ENCODE measurements around the gene CCDC3. TPM values are rescaled to one million over a fixed set of nuclear protein-coding genes. Genes with fewer than 3 reads are reported as not detected.

CCDC3 gene
- polyA plus RNA-seq, 2 of the 4 experiments (the other 2 are of a cell fraction) = 0.58 to 0.94 TPM

DNA sequence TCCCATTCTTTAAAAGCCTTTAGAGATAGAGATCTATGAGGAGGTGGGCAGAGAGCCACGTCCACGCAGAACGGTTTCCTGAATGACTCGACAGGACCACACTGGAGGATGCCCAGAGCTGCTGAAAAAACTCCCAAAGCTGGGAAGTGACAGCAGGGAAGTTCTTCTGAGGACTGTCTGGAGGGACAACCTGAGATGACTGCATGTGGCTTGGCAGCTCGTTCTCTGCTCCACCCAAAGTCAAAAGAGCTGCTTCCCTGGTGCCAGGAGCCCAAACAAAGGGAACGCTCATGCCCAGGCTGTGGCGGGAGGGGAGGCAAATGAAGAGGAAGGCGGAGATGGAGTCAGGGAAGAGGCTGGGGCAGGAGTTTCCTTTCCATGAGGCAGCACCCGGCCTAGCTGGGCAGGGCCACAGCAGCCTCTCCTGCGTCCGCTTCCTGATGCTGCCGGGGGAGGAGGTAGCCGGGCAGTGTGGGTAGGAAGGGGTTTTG is 95.4 kb downstream of the CCDC3 start:
- no peak for FAIRE-seq
- no peak for DNase-seq (ENCODE audit: low read depth in 1 of 2, low spot score in 1 of 2)
- Histone ChIP-seq H3K4me3 (no peak overlapping the region), H3K27ac (no peak overlapping the region), H3K4me1 (no peaks in the 10 kb centered on the region), H3K9me3 (no peaks in the 10 kb centered on the region), H3K4me2 (no peak overlapping the region)
- POLR2A ChIA-PET = no interaction called here
- no peak for ATAC-seq
- TF ChIP-seq ZNF302 (CRISPR knock-in tag; IDR thresholded peaks at IDR 0.05) = no peak
- no peak for TF ChIP-seq NPAS2 (CRISPR knock-in tag; IDR thresholded peaks at IDR 0.05; ENCODE audit: borderline replicate concordance)
- TF ChIP-seq TP53 (CRISPR knock-in tag; IDR thresholded peaks at IDR 0.05) = no peak
- no peak for TF ChIP-seq RARB (CRISPR knock-in tag; IDR thresholded peaks at IDR 0.05)
- TF ChIP-seq HEYL (CRISPR knock-in tag; IDR thresholded peaks at IDR 0.05) = no peak
- no peak for TF ChIP-seq ZC3H11A (IDR thresholded peaks at IDR 0.05)
- TF ChIP-seq MYC (IDR thresholded peaks at IDR 0.05; ENCODE audit: borderline replicate concordance, low read length) = no peak
- TF ChIP-seq HDAC2 (IDR thresholded peaks at IDR 0.05) = no peak
- no peak for TF ChIP-seq MAX (IDR thresholded peaks at IDR 0.05)
- TF ChIP-seq ZFP36 (IDR thresholded peaks at IDR 0.05; ENCODE audit: borderline replicate concordance, partially characterized antibody) = no peak
- no peak for TF ChIP-seq POLR2A (IDR thresholded peaks at IDR 0.05; ENCODE audit: low read length)
- TF ChIP-seq HMGXB4 (CRISPR knock-in tag; IDR thresholded peaks at IDR 0.05; ENCODE audit: borderline replicate concordance) = no peak
- no peak for TF ChIP-seq BHLHE40 (IDR thresholded peaks at IDR 0.05; ENCODE audit: low read depth, low read length)
- no peak for TF ChIP-seq SMC3 (IDR thresholded peaks at IDR 0.05)
- WGBS (ENCODE audit: missing lambda C conversion rate) = 71% methylated on average over 13 of the region's 13 CpGs
- CTCF ChIA-PET = interaction anchor here (0.8 to 5.4 kb wide), 5 partner anchors 10 to 641 kb away, joined by 3 to 55 read pairs (median 4); partner anchors contain the start of gene OPTN

GRCh38 chr10:12905067-12905466 is 96.4 kb downstream of the CCDC3 start:
- Histone ChIP-seq H3K4me1 (no peaks in the 10 kb centered on the region), H3K4me2 (no peak overlapping the region), H3K4me3 (no peak overlapping the region), H3K9me3 (no peaks in the 10 kb centered on the region), H3K27ac (no peak overlapping the region)
- WGBS (ENCODE audit: missing lambda C conversion rate) = 45% methylated on average over 5 of the region's 5 CpGs
- FAIRE-seq (no peak), DNase-seq (ENCODE audit: low read depth in 1 of 2, low spot score in 1 of 2) (no peak), ATAC-seq (no peak)
- TF ChIP-seq, protein P1, sequence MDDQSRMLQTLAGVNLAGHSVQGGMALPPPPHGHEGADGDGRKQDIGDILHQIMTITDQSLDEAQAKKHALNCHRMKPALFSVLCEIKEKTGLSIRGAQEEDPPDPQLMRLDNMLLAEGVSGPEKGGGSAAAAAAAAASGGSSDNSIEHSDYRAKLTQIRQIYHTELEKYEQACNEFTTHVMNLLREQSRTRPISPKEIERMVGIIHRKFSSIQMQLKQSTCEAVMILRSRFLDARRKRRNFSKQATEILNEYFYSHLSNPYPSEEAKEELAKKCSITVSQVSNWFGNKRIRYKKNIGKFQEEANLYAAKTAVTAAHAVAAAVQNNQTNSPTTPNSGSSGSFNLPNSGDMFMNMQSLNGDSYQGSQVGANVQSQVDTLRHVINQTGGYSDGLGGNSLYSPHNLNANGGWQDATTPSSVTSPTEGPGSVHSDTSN (IDR thresholded peaks at IDR 0.05) = no peak
- TF ChIP-seq POLR2AphosphoS2 (conservative IDR thresholded peaks at IDR 0.05; ENCODE audit: low read length) (no peak), FOSB (CRISPR knock-in tag; IDR thresholded peaks at IDR 0.05) (no peak), RCOR1 (IDR thresholded peaks at IDR 0.05; ENCODE audit: low read depth, low read length) (no peak), MAFK (IDR thresholded peaks at IDR 0.05; ENCODE audit: partially characterized antibody) (no peak), RNF2 (IDR thresholded peaks at IDR 0.05; ENCODE audit: borderline replicate concordance, low read depth) (no peak), FOXS1 (CRISPR knock-in tag; IDR thresholded peaks at IDR 0.05) (no peak)
- POLR2A ChIA-PET = no interaction called here
- CTCF ChIA-PET = interaction anchor here (0.6 to 5.4 kb wide), 4 partner anchors 44 to 607 kb away, joined by 3 to 55 read pairs (median 4); partner anchors contain the start of gene OPTN

GRCh38 chr10:12902851-12903358 is 98.6 kb downstream of the CCDC3 start:
- no peak for DNase-seq (ENCODE audit: low read depth in 1 of 2, low spot score in 1 of 2)
- Histone ChIP-seq H3K9me3 (no peaks in the 10 kb centered on the region), H3K4me3 (no peak overlapping the region), H3K4me1 (no peaks in the 10 kb centered on the region), H3K4me2 (no peak overlapping the region), H3K27ac (no peak overlapping the region)
- 57% methylated on average over 7 of the region's 7 CpGs for WGBS (ENCODE audit: missing lambda C conversion rate)
- POLR2A ChIA-PET = no interaction called here
- TF ChIP-seq ZSCAN20 (CRISPR knock-in tag; IDR thresholded peaks at IDR 0.05) = no peak
- no peak for TF ChIP-seq GATA3 (IDR thresholded peaks at IDR 0.05; ENCODE audit: borderline replicate concordance)
- TF ChIP-seq, protein P2, sequence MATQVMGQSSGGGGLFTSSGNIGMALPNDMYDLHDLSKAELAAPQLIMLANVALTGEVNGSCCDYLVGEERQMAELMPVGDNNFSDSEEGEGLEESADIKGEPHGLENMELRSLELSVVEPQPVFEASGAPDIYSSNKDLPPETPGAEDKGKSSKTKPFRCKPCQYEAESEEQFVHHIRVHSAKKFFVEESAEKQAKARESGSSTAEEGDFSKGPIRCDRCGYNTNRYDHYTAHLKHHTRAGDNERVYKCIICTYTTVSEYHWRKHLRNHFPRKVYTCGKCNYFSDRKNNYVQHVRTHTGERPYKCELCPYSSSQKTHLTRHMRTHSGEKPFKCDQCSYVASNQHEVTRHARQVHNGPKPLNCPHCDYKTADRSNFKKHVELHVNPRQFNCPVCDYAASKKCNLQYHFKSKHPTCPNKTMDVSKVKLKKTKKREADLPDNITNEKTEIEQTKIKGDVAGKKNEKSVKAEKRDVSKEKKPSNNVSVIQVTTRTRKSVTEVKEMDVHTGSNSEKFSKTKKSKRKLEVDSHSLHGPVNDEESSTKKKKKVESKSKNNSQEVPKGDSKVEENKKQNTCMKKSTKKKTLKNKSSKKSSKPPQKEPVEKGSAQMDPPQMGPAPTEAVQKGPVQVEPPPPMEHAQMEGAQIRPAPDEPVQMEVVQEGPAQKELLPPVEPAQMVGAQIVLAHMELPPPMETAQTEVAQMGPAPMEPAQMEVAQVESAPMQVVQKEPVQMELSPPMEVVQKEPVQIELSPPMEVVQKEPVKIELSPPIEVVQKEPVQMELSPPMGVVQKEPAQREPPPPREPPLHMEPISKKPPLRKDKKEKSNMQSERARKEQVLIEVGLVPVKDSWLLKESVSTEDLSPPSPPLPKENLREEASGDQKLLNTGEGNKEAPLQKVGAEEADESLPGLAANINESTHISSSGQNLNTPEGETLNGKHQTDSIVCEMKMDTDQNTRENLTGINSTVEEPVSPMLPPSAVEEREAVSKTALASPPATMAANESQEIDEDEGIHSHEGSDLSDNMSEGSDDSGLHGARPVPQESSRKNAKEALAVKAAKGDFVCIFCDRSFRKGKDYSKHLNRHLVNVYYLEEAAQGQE (IDR thresholded peaks at IDR 0.05) = no peak
- TF ChIP-seq TFCP2L1 (CRISPR knock-in tag; IDR thresholded peaks at IDR 0.05) = no peak
- TF ChIP-seq, protein P3, sequence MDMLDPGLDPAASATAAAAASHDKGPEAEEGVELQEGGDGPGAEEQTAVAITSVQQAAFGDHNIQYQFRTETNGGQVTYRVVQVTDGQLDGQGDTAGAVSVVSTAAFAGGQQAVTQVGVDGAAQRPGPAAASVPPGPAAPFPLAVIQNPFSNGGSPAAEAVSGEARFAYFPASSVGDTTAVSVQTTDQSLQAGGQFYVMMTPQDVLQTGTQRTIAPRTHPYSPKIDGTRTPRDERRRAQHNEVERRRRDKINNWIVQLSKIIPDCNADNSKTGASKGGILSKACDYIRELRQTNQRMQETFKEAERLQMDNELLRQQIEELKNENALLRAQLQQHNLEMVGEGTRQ (IDR thresholded peaks at IDR 0.05) = no peak
- ATAC-seq = no peak
- FAIRE-seq = no peak
- CTCF ChIA-PET = interaction anchor here (0.6 to 5.4 kb wide), 63 partner anchors 8 to 859 kb away, joined by 3 to 55 read pairs (median 4); partner anchors contain the start of gene OPTN
